Measurements from ENCODE around the gene DFFA. TPM values are rescaled to one million over a fixed set of nuclear protein-coding genes. Genes with fewer than 3 reads are reported as not detected.
A peak's percentile ranks its signal among the peaks of the same experiment; 100 is the strongest.

DFFA gene
- total RNA-seq, 1 experiment from 2014 or later, result 45.2 TPM

DNA sequence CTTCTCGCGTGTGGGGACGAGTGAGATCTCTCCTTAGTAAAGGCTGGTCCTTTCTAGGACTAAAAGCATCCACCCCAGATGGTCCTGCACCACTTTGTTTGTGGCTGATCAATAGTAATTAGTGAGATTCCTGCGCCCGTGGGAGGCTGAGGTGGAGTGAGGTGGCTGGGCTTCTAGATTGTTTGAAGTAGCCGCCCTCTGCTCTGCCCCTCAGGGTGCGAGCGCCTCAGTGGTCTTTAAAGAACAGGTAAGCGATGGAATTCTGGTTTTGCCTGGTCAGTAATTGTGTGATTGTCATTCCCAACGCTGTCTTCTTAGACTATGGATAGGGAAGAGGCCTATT, 23.1 kb upstream of the DFFA start:
- CTCF ChIA-PET, result interaction anchor here (0.9 to 1.6 kb wide), 2 partner anchors 65 to 97 kb away, joined by 3 read pairs; partner anchors contain the start of genes CENPS and PGD
- no peaks in the 10 kb centered on the region for H3K9me3 Mint-ChIP-seq (ENCODE audit: low read depth, unreplicated experiment)
- no peaks in the 10 kb centered on the region for H3K36me3 Mint-ChIP-seq (ENCODE audit: insufficient read depth, unreplicated experiment)
- BruUV-seq (replicated peaks), result no TSS peak
- DNase-seq, result no peak
- H3K27me3 Mint-ChIP-seq (ENCODE audit: unreplicated experiment), result no peaks in the 10 kb centered on the region
- peaks cover 19% of the 10 kb centered on the region for H3K4me1 Mint-ChIP-seq (ENCODE audit: low read depth, unreplicated experiment)
- intact Hi-C loops (cut with micrococcal nuclease; ENCODE audit: unreplicated experiment), result loop anchor here (2.0 to 10.0 kb wide), 2 partner anchors 65 to 121 kb away; partner anchors contain the start of gene CENPS
- no peak for TF ChIP-seq CTCF (IDR thresholded peaks at IDR 0.05; ENCODE audit: unreplicated experiment)
- no peak overlapping the region for H3K27ac Mint-ChIP-seq (ENCODE audit: unreplicated experiment)
- H3K4me3 Mint-ChIP-seq (ENCODE audit: low read depth, unreplicated experiment), result no peak overlapping the region

DNA sequence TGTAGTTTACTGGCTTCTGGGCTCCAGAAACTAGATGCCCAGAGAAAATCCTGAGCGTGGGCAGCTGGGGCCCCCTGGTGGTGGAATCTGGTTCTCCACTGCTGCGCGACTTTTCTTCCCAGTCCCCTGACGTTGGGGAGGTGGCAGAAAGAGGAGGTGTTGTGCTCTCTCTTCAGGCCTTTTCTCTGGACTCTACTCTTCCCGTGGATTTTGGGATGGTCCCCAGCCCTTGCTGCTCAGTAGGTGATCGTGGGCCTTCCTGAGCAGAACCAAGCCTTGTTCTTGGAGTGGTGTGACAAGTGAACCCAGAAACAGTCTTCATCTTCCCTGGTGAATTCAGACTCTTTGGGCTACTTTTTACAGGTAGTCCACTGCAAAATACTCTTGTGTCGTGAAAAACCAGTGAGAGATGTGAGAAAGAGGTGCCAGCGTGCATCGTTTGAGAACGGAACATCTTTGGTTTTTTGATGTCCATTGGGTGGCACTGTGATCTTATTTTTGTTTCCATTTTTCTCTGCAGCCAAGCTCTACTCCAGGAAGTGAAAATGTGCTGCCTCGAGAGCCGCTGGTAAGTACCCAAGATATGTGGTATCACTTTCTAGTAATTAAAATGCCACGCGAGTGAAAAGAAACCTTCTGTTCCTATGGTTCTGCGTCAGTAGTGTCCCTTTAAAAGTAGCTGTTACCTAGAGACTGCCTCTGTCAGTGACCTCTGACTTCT, 22.6 kb upstream of the DFFA start:
- H3K4me3 Mint-ChIP-seq (ENCODE audit: low read depth, unreplicated experiment), result peak overlapping the region; percentile 28

DNA sequence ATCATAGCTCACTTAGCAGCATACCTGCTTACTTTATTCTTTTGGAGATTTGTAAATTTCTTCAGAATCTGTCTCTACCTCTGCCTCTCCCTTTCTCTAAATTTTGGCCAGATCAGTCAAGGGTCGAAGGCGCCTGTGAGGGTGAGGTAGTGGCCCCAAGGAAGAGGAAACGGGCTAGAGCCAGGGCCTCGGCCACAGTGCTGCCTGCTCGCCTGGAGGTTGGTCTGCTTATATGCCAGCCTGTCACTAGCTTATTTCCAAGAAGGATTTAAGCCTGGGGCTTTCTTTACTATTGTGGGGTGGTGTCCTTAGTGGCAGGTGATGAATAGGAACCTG, 22.1 kb upstream of the DFFA start:
- Mint-ChIP-seq H3K4me3 (ENCODE audit: low read depth, unreplicated experiment) (no peak overlapping the region), H3K27ac (ENCODE audit: unreplicated experiment) (no peak overlapping the region), H3K36me3 (ENCODE audit: insufficient read depth, unreplicated experiment) (peaks cover under 1% of the 10 kb centered on the region), H3K27me3 (ENCODE audit: unreplicated experiment) (no peaks in the 10 kb centered on the region), H3K4me1 (ENCODE audit: low read depth, unreplicated experiment) (peaks cover 19% of the 10 kb centered on the region), H3K9me3 (ENCODE audit: low read depth, unreplicated experiment) (no peaks in the 10 kb centered on the region)
- BruUV-seq (replicated peaks), result no TSS peak
- intact Hi-C loops (cut with micrococcal nuclease; ENCODE audit: unreplicated experiment), result loop anchor here (2.0 to 10.0 kb wide), 2 partner anchors 64 to 120 kb away; partner anchors contain the start of gene CENPS
- CTCF ChIA-PET, result interaction anchor here (0.6 to 1.6 kb wide), 4 partner anchors 64 to 430 kb away, joined by 3 to 6 read pairs (median 4); partner anchors contain the start of genes CENPS and PGD
- no peak for DNase-seq
- no peak for TF ChIP-seq CTCF (IDR thresholded peaks at IDR 0.05; ENCODE audit: unreplicated experiment)

More for the DNA sequence above, 22.6 kb upstream of the DFFA start:
- TF ChIP-seq CTCF (IDR thresholded peaks at IDR 0.05; ENCODE audit: unreplicated experiment), result peak; percentile 76
- peak; percentile 81 for DNase-seq
- BruUV-seq (replicated peaks), result no TSS peak
- Mint-ChIP-seq H3K4me1 (ENCODE audit: low read depth, unreplicated experiment) (peaks cover 19% of the 10 kb centered on the region), H3K27ac (ENCODE audit: unreplicated experiment) (no peak overlapping the region), H3K9me3 (ENCODE audit: low read depth, unreplicated experiment) (no peaks in the 10 kb centered on the region), H3K36me3 (ENCODE audit: insufficient read depth, unreplicated experiment) (no peaks in the 10 kb centered on the region), H3K27me3 (ENCODE audit: unreplicated experiment) (no peaks in the 10 kb centered on the region)
- CTCF ChIA-PET, result interaction anchor here (0.6 to 1.6 kb wide), 3 partner anchors 64 to 431 kb away, joined by 3 read pairs; partner anchors contain the start of genes CENPS and PGD
- intact Hi-C loops (cut with micrococcal nuclease; ENCODE audit: unreplicated experiment), result loop anchor here (2.0 to 10.0 kb wide), 2 partner anchors 64 to 120 kb away; partner anchors contain the start of gene CENPS

DNA sequence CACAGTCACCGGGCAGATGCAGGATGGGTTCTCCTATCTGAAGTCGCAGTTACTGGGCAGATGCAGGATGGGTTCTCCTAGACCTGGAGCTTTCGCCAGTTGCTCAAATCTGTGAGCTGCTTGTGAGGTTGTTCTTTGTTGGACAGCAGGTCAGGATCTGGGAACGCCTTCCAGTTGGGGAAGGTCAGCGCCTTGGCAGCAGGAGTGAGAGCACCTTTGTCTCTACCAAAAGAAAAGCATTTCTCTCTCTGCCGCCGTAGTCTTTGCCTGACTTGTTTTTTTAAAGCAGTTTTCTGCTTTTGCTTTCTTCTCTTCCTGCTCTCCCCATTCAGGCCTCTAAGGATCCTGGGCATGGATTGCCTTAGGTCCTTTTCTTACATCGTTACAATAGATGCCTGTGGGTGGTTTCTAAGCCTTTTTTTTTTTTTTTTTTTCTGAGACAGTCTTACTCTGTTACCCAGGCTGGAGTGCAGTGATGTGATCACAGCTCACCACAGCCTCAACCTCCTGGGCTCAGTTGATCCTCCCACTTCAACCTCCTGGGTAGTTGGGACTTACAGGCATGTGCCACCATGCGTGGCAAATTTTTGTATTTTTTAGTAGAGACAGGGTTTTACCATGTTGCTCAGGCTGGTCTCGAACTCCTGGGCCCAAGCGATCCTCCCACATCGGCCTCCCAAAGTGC, 18.1 kb upstream of the DFFA start:
- peaks cover 19% of the 10 kb centered on the region for H3K4me1 Mint-ChIP-seq (ENCODE audit: low read depth, unreplicated experiment)
- no peak for TF ChIP-seq CTCF (IDR thresholded peaks at IDR 0.05; ENCODE audit: unreplicated experiment)
- no peaks in the 10 kb centered on the region for H3K27me3 Mint-ChIP-seq (ENCODE audit: unreplicated experiment)
- no peak overlapping the region for H3K4me3 Mint-ChIP-seq (ENCODE audit: low read depth, unreplicated experiment)
- intact Hi-C loops (cut with micrococcal nuclease; ENCODE audit: unreplicated experiment), result loop anchor here (10.0 kb wide), 1 partner anchor 116 kb away; no protein-coding TSS in a partner anchor
- H3K9me3 Mint-ChIP-seq (ENCODE audit: low read depth, unreplicated experiment), result no peaks in the 10 kb centered on the region
- no TSS peak for BruUV-seq (replicated peaks)
- H3K36me3 Mint-ChIP-seq (ENCODE audit: insufficient read depth, unreplicated experiment), result peaks cover 4% of the 10 kb centered on the region
- no peak overlapping the region for H3K27ac Mint-ChIP-seq (ENCODE audit: unreplicated experiment)
- DNase-seq, result no peak
- CTCF ChIA-PET, result interaction anchor here (0.7 kb wide), 1 partner anchor 61 kb away, joined by 7 read pairs; no protein-coding TSS in a partner anchor
